Measurements from ENCODE around the gene PTPN9. TPM values are rescaled to one million over a fixed set of nuclear protein-coding genes. Genes with fewer than 3 reads are reported as not detected.
"Not testable (repeated sequence)": the region's sequence is repeated elsewhere in the genome, so short reads cannot be mapped to it uniquely, and the experiment has no call there.

PTPN9 gene
- total RNA-seq, 4 donors from 2014 or later = 16.3 to 30.6 (median 25.0) TPM

- 49 to 91% methylated on average over 8 of the region's 8 CpGs for WGBS, 2 donors (ENCODE audit: low coverage in 1 of 2)
- Histone ChIP-seq H3K4me1 (peaks cover 0 to 17% (median 4%) of the 10 kb centered on the region in 3 donors), H3K4me3 (no peak overlapping the region), H3K27ac (peak overlapping the region in 1 of 4 donors; percentile 5), H3K36me3 (no peaks in the 10 kb centered on the region), H3K27me3 (no peaks in the 10 kb centered on the region), H3K9me3 (no peaks in the 10 kb centered on the region)
- TF ChIP-seq POLR2A (IDR thresholded peaks at IDR 0.05) = no peak
- TF ChIP-seq EP300 (IDR thresholded peaks at IDR 0.05) = no peak
- TF ChIP-seq POLR2AphosphoS5 (IDR thresholded peaks at IDR 0.05) = no peak
- TF ChIP-seq CTCF (IDR thresholded peaks at IDR 0.05) = no peak
- no peak for ATAC-seq
Observed at GRCh38 chr15:75570126-75570845, 8.8 kb downstream of the PTPN9 start.

- H3K36me3 ChIP-seq = no peaks in the 10 kb centered on the region
- no peak overlapping the region for H3K4me3 ChIP-seq
- no peak for ATAC-seq
- WGBS, 2 donors (ENCODE audit: low coverage in 1 of 2) = 92 to 93% methylated on average over 2 to 3 of the region's 3 CpGs
- no peak overlapping the region for H3K27ac ChIP-seq
- TF ChIP-seq CTCF (IDR thresholded peaks at IDR 0.05) (no peak), POLR2A (IDR thresholded peaks at IDR 0.05) (no peak), EP300 (IDR thresholded peaks at IDR 0.05) (no peak), POLR2AphosphoS5 (IDR thresholded peaks at IDR 0.05) (no peak)
- peaks cover 0 to 7% (median 0%) of the 10 kb centered on the region in 3 donors for H3K4me1 ChIP-seq
- H3K27me3 ChIP-seq = no peaks in the 10 kb centered on the region
- no peaks in the 10 kb centered on the region for H3K9me3 ChIP-seq
Observed at GRCh38 chr15:75565062-75565970, 13.8 kb downstream of the PTPN9 start.

- Histone ChIP-seq H3K4me1 (no peaks in the 10 kb centered on the region), H3K4me3 (no peak overlapping the region), H3K36me3 (no peaks in the 10 kb centered on the region), H3K27me3 (no peaks in the 10 kb centered on the region), H3K27ac (no peak overlapping the region), H3K9me3 (no peaks in the 10 kb centered on the region)
- no peak for ATAC-seq
- TF ChIP-seq CTCF (IDR thresholded peaks at IDR 0.05) (no peak), EP300 (IDR thresholded peaks at IDR 0.05) (no peak), POLR2AphosphoS5 (IDR thresholded peaks at IDR 0.05) (no peak), POLR2A (IDR thresholded peaks at IDR 0.05) (no peak)
- 89 to 100% methylated on average over 2 to 4 of the region's 5 CpGs for WGBS, 2 donors (ENCODE audit: low coverage in 1 of 2)
Observed at GRCh38 chr15:75561888-75562287, 17.2 kb downstream of the PTPN9 start.

- H3K9me3 ChIP-seq, H3K27ac ChIP-seq, H3K27me3 ChIP-seq, ATAC-seq, H3K4me1 ChIP-seq, H3K4me3 ChIP-seq, H3K36me3 ChIP-seq: not testable (repeated sequence)
- no CpG with 5 or more reads among the region's 6 CpGs for WGBS, 2 donors (ENCODE audit: low coverage in 1 of 2)
Observed at GRCh38 chr15:75559360-75559759, 19.8 kb downstream of the PTPN9 start.

GRCh38 chr15:75558955-75559354 lies 20.2 kb downstream of the PTPN9 start:
- H3K27ac ChIP-seq, ATAC-seq, H3K9me3 ChIP-seq, H3K27me3 ChIP-seq, H3K4me3 ChIP-seq, H3K4me1 ChIP-seq, H3K36me3 ChIP-seq: not testable (repeated sequence)
- WGBS, 2 donors (ENCODE audit: low coverage in 1 of 2) = no CpG with 5 or more reads among the region's 28 CpGs

GRCh38 chr15:75554717-75555116 lies 24.4 kb downstream of the PTPN9 start:
- H3K27me3 ChIP-seq = no peaks in the 10 kb centered on the region
- no peak for ATAC-seq
- no peaks in the 10 kb centered on the region for H3K36me3 ChIP-seq
- peaks cover 0 to 15% (median 0%) of the 10 kb centered on the region in 3 donors for H3K4me1 ChIP-seq
- no peak overlapping the region for H3K27ac ChIP-seq
- no peak for TF ChIP-seq CTCF (IDR thresholded peaks at IDR 0.05)
- TF ChIP-seq EP300 (IDR thresholded peaks at IDR 0.05) = no peak
- TF ChIP-seq POLR2A (IDR thresholded peaks at IDR 0.05) = no peak
- TF ChIP-seq POLR2AphosphoS5 (IDR thresholded peaks at IDR 0.05) = no peak
- H3K9me3 ChIP-seq = no peaks in the 10 kb centered on the region
- no peak overlapping the region for H3K4me3 ChIP-seq

Measured in gastroesophageal sphincter (tissue), 4 donors.